HEK293T (cell line): ENCODE data around the gene AMN.

Experiments
- ARNT ChIP-seq: fragments of 450-650 bp; IDR thresholded peaks from 2 replicates; pipeline ENCODE4 v1.6.1; 2017; ENCODE audit warnings: mild to moderate bottlenecking
- BHLHE40 ChIP-seq: fragments of 450-650 bp; IDR thresholded peaks from 2 replicates; pipeline ENCODE4 v1.6.1; 2016; ENCODE audit warnings: mild to moderate bottlenecking, moderate library complexity, borderline replicate concordance
- FOXA1 ChIP-seq: fragments of 450-650 bp; IDR thresholded peaks from 2 replicates; pipeline ENCODE4 v1.6.1; 2016; ENCODE audit warnings: mild to moderate bottlenecking
- FOXM1 ChIP-seq: fragments of 450-650 bp; IDR thresholded peaks from 2 replicates; pipeline ENCODE4 v1.6.1; 2017; ENCODE audit warnings: mild to moderate bottlenecking, borderline replicate concordance
- HDGF ChIP-seq: fragments of 450-650 bp; IDR thresholded peaks from 2 replicates; pipeline ENCODE4 v1.6.1; 2017; ENCODE audit warnings: antibody characterized with exemption, borderline replicate concordance
- L3MBTL2 ChIP-seq: fragments of 450-650 bp; conservative IDR thresholded peaks from 2 replicates; pipeline ENCODE4 v1.6.1; 2016; ENCODE audit warnings: mild to moderate bottlenecking
- LEF1 ChIP-seq: fragments of 450-650 bp; IDR thresholded peaks from 2 replicates; pipeline ENCODE4 v1.6.1; 2017; ENCODE audit warnings: mild to moderate bottlenecking, borderline replicate concordance
- SP1 ChIP-seq: fragments of 450-650 bp; IDR thresholded peaks from 2 replicates; pipeline ENCODE4 v1.6.1; 2017
- SUZ12 ChIP-seq: fragments of 450-650 bp; IDR thresholded peaks from 2 replicates; pipeline ENCODE4 v1.6.1; 2016; ENCODE audit warnings: mild to moderate bottlenecking
- ZNF384 ChIP-seq: fragments of 450-650 bp; IDR thresholded peaks from 2 replicates; pipeline ENCODE4 v1.6.1; 2016

DNA sequence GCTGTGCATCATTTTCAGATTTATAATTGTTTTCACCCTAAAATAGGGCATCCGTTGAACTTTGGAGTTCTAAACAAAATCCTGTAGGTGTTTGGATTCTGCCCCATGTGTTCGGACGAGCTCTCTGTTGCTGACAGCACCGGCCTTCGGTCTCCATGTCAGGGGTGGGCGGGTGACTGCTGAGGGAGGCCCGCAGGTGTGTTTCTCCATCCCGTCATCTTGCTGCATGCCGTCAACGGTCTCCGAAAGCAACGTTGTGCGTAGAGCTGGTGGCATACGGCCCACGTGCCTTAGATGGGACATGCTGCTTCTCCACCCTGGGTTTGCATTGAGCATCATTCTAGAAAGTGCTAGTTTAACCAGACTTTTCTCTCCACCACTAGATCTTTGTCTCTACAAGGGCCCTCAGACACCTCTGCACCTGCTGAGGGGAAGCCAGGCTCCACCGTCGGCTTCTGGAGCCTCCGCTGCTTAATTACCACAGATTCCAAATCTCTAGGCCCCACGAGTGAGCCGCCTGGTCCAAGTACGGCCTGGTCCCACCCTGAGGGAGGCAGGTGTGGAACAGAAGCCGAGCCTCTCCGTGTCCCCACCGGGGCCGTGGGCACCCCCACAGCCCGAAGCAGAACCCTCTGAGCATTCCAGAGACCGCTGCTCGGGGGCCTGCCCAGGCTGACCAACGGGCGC is 15.7 kb upstream of the AMN start:
- no peak for TF ChIP-seq FOXM1
- no peak for TF ChIP-seq L3MBTL2
- no peak for TF ChIP-seq FOXA1
- TF ChIP-seq SUZ12 = no peak
- TF ChIP-seq ZNF384 = no peak
- TF ChIP-seq SP1 = no peak
- no peak for TF ChIP-seq LEF1
- no peak for TF ChIP-seq BHLHE40
- no peak for TF ChIP-seq HDGF
- TF ChIP-seq ARNT = no peak
